ENCODE data around the gene IFNAR1. TPM values are rescaled to one million over a fixed set of nuclear protein-coding genes. Genes with fewer than 3 reads are reported as not detected.

Gene IFNAR1
- total RNA-seq, 1 donor from 2014 or later, result 8.8 TPM

GRCh38 chr21:33388188-33388587 lies 63.4 kb downstream of the IFNAR1 start:
- TF ChIP-seq CTCF (conservative IDR thresholded peaks at IDR 0.05; ENCODE audit: low read depth, low read length), result no peak
- H3K4me3 ChIP-seq (ENCODE audit: low read depth, low read length), result no peak overlapping the region
- DNase-seq (ENCODE audit: low read depth), result no peak

- TF ChIP-seq CTCF (conservative IDR thresholded peaks at IDR 0.05; ENCODE audit: low read depth, low read length), result no peak
- no peak for DNase-seq (ENCODE audit: low read depth)
- no peak overlapping the region for H3K4me3 ChIP-seq (ENCODE audit: low read depth, low read length)
Measured at GRCh38 chr21:33390479-33390878, 65.7 kb downstream of the IFNAR1 start.

- DNase-seq (ENCODE audit: low read depth), result no peak
Measured at GRCh38 chr21:33391656-33392055, 66.9 kb downstream of the IFNAR1 start.

GRCh38 chr21:33392284-33392985 lies 67.7 kb downstream of the IFNAR1 start:
- TF ChIP-seq CTCF (conservative IDR thresholded peaks at IDR 0.05; ENCODE audit: low read depth, low read length), result no peak

More at GRCh38 chr21:33391656-33392055, 66.9 kb downstream of the IFNAR1 start:
- TF ChIP-seq CTCF (conservative IDR thresholded peaks at IDR 0.05; ENCODE audit: low read depth, low read length), result no peak
- no peak overlapping the region for H3K4me3 ChIP-seq (ENCODE audit: low read depth, low read length)

GRCh38 chr21:33393348-33393747 lies 68.6 kb downstream of the IFNAR1 start:
- no peak overlapping the region for H3K4me3 ChIP-seq (ENCODE audit: low read depth, low read length)
- no peak for TF ChIP-seq CTCF (conservative IDR thresholded peaks at IDR 0.05; ENCODE audit: low read depth, low read length)
- DNase-seq (ENCODE audit: low read depth), result no peak

More at GRCh38 chr21:33392284-33392985, 67.7 kb downstream of the IFNAR1 start:
- no peak overlapping the region for H3K4me3 ChIP-seq (ENCODE audit: low read depth, low read length)
- no peak for DNase-seq (ENCODE audit: low read depth)

GRCh38 chr21:33394260-33394659 lies 69.5 kb downstream of the IFNAR1 start:
- TF ChIP-seq CTCF (conservative IDR thresholded peaks at IDR 0.05; ENCODE audit: low read depth, low read length), result no peak
- H3K4me3 ChIP-seq (ENCODE audit: low read depth, low read length), result no peak overlapping the region
- no peak for DNase-seq (ENCODE audit: low read depth)

GRCh38 chr21:33395891-33396331 lies 71.1 kb downstream of the IFNAR1 start:
- H3K4me3 ChIP-seq (ENCODE audit: low read depth, low read length), result no peak overlapping the region
- no peak for TF ChIP-seq CTCF (conservative IDR thresholded peaks at IDR 0.05; ENCODE audit: low read depth, low read length)
- no peak for DNase-seq (ENCODE audit: low read depth)

Measured in epithelial cell of proximal tubule (primary cell).